NCI-H146 treated with DMSO at 0.1 percent for 48 hours (cell line): ENCODE data around the gene PLXNB3.
"Not testable (repeated sequence)": the region's sequence is repeated elsewhere in the genome, so short reads cannot be mapped to it uniquely, and the experiment has no call there.

Experiments used
- DNase-seq: peaks from one replicate; lab custom pipeline; 2025; ENCODE audit not compliant: unreplicated experiment; lab: John Stamatoyannopoulos, UW

Gene PLXNB3

DNA sequence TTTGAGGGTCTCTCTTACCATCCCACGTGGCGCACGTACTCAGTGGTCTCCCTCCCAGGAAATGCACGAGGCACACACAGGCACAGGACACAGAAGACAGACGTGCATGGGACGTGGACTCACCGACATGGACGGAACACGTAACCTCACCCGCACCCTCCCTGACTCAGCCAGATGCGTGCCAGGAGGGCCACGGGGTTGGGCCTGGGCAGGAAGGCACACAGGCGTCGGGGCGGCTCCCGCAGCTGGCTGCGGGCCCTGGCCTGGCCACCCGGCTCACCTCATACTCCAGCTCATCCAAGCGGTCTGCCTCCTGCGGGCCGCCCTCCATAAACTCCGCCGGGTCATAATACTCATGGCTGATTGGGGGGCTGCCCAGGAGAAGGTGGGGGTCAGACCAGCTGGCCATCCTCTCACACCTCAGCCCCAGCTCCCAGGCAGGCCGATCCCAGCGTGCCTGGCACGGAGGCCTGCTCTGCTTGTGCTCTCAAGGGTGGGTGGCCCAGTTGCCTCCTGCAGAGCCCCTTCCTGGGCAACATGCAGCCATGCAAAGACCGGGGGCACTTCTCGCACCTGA lies 43.0 kb downstream of the PLXNB3 start:
- no peak for DNase-seq

GRCh38 chrX:153807976-153808375 lies 43.9 kb downstream of the PLXNB3 start:
- DNase-seq, result no peak

GRCh38 chrX:153812220-153812619 lies 48.2 kb downstream of the PLXNB3 start:
- DNase-seq, result no peak

- DNase-seq, result no peak
Measured at GRCh38 chrX:153813161-153813560, 49.1 kb downstream of the PLXNB3 start.

GRCh38 chrX:153814591-153815315 lies 50.7 kb downstream of the PLXNB3 start:
- no peak for DNase-seq

DNA sequence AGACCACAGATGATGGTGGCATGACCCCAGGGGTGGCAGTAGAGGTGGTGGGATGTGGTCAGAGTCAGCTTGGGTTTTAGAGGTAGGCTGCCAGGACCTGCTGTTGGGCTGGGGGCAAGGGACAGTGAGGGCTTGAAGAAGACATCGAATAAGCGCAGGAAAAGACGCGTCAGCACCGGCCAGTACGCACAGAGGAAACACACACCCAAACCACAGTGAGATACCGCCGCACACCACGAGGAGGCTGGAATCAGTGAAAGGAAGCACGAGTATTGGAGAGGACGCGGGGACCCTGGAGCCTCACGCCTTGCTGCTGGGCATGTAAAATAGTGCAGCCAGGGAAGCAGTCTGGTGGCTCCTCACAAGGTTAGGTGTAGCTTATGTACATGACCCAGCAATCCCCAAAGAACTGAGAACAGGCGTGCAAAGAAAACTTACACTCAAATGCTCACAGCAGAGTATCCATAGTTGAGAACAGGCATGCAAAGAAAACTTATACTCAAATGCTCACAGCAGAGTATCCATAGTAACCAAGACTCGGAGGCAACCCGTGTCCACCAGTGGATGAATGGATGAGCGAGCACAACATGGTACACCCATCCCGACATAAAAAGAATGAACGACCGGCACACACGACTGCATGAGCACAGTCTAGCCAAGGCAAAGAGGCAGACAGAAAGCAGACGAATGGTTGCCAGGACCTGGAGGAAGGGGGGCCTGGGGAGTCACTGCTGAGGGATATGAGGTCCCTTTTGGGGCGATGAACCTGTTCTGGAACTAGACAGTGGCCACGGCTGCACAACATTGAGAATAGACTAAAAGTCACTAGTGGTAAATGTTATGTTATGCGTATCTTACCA lies 53.0 kb downstream of the PLXNB3 start:
- no peak for DNase-seq

DNA sequence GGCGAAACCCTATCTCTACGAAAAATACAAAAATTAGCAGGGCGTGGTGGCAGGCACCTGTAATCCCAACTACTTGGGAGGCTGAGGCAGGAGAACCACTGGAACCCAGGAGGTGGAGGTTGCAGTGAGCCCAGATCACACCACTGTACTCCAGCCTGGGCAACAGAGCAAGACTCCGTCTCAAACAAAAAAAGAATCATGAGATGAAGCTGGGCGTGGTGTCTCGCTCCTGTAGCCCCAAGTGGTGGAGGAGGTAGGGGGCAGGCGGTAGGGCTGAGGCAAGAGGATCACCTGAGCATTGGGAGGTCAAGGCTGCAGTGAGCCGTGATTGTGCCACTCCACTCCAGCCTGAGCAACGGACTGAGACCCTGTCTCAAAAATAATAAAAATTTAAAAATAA lies 54.0 kb downstream of the PLXNB3 start:
- not testable (repeated sequence) for DNase-seq

DNA sequence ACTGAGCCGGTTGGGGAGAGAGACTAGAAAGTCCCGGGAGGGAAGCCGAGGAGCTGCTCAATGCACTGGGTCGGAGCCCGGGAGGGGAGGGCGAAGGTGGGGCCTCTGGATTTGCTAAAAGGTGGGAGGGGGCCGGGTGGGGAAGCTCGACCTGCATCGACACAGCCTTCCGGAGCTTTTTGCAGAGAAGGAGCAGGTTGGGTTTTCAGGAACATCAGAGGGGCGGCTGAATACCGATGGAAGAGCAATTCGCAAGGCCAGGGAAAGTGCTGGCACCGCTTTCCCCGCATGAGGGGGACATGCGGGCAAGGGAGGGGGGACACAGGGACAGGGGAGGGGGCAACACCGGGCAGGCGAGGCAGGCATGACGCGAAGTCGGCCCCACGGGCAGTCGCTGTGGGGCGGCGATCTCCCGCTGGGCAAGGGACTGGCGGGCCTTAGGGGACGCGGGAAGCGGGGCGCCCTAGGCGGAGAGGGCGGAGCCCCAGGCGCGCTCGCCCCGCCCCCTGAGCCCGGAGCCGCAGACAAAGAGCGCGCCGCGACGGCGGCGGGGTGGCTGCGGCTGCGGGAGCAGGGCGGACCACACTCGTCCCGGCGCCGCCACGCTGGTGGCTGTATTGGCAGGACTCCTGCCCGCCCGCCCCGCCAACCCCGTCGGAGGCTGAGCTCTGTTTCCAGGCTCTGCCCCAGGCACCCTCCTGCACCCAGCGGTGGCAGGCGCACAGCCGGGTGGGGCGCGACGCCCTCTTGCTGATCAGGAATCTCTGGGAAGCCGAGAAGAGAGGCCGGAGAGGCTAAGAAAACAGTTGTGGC lies 54.7 kb downstream of the PLXNB3 start:
- DNase-seq, result no peak

DNA sequence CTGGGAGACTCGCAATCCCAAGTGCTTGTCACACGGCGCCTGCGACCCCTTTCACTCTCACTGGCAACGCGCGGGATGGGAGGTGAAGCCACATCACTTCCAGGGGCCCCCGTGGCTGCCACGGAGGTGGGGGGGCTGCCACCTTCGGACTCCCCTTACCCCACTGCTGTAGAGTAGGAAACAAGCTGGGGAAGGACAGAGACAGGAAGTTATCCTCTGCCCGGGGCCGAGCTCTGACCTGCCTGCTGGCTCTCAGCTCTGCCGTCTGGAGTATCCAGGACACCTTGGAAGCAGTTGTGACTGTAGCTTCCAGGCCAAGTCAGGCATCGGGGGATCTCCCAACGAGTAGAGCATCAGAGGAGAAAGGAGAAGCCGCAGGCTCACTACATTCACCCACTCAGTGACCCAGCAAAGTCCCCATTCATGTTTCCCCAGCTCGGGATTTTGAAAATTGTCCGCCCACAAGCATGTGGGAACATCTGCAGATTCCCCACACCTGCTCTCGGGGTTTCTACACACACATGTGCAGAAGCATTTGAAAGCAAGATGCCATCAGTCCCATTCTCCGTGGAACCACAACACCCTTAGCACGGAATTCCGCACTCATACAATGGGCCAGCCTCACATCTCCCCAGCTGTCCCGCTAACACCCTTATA lies 55.5 kb downstream of the PLXNB3 start:
- no peak for DNase-seq

GRCh38 chrX:153820601-153821000 lies 56.6 kb downstream of the PLXNB3 start:
- DNase-seq, result no peak

- DNase-seq, result no peak
Measured at GRCh38 chrX:153821066-153821465, 57.0 kb downstream of the PLXNB3 start.

- DNase-seq, result no peak
Measured at GRCh38 chrX:153824348-153824747, 60.3 kb downstream of the PLXNB3 start.

GRCh38 chrX:153825042-153825441 lies 61.0 kb downstream of the PLXNB3 start:
- DNase-seq, result no peak
